ENCODE measurements around the gene JARID2. TPM values are rescaled to one million over a fixed set of nuclear protein-coding genes. Genes with fewer than 3 reads are reported as not detected.

Gene JARID2
- polyA plus RNA-seq, 12 donors = 11.3 to 121 (median 15.7) TPM

GRCh38 chr6:15569035-15569995, 323.4 kb downstream of the JARID2 start:
- no peak for DNase-seq

DNA sequence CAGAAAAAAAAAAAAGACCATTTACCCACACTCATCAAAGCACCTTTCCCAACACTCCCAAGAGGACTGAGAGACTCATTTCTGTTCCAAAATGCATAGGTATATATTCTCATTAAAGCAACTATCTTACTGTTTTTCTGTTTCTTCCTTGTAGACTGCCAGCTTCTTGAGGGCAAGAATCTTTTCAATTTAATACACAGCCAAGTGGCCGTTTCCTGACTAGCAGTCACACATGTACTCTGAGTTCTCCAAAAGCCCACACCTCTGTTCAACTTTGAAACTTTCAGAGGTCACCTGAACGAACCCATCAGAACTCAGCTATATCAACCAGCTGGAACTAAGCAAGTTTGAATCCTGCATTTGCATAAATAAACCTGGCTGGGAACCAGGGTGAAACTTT, 324.3 kb downstream of the JARID2 start:
- no peak for DNase-seq

Data from muscle of arm (tissue), 12 donors.